Suprapubic skin (tissue), 4 donors: ENCODE data around the gene APC2.

Source experiments
- CTCF ChIP-seq, 2 donors: fragments of 200-600 bp in 1 of 2; fragments of 450-650 bp in 1 of 2; sonication (generic) in 1 of 2; IDR thresholded peaks; one replicate each; pipeline ENCODE4 v1.5.1; 2016 to 2019; ENCODE audit warnings: antibody characterized with exemption in 2 of 2, mild to moderate bottlenecking in 1 of 2, moderate library complexity in 1 of 2
- EP300 ChIP-seq: sonication (generic); formaldehyde crosslinking; IDR thresholded peaks from one replicate; pipeline ENCODE4 v1.6.1; 2017; ENCODE audit warnings: antibody characterized with exemption
- POLR2A ChIP-seq, 2 donors: fragments of 450-650 bp; IDR thresholded peaks; one replicate each; pipeline ENCODE4 v1.6.1; 2017; ENCODE audit warnings: antibody characterized with exemption in 2 of 2, mild to moderate bottlenecking in 2 of 2, moderate library complexity in 2 of 2
- POLR2AphosphoS5 ChIP-seq, 3 donors: sonication (generic); formaldehyde crosslinking; IDR thresholded peaks; one replicate each; pipeline ENCODE4 v1.6.1; 2017; ENCODE audit warnings: antibody characterized with exemption in 3 of 3

- TF ChIP-seq CTCF (IDR thresholded peaks at IDR 0.05) (no peak), POLR2A (IDR thresholded peaks at IDR 0.05) (no peak), POLR2AphosphoS5 (IDR thresholded peaks at IDR 0.05) (no peak), EP300 (no peak)
These were observed 39.7 kb upstream of the APC2 start for GRCh38 chr19:1410136-1410786.
